Right lobe of liver (tissue), 4 donors: ENCODE results near the gene EPS15.

Experiments used
- POLR2A ChIP-seq: fragments of 450-650 bp; IDR thresholded peaks from one replicate; pipeline ENCODE4 v1.6.1; 2017; ENCODE audit warnings: antibody characterized with exemption, mild to moderate bottlenecking
- TF ChIP-seq, protein P1 (sequence below), 4 donors: fragments of 200-600 bp in 3 of 4; fragments of 450-650 bp in 1 of 4; IDR thresholded peaks; one replicate each; pipeline versions ENCODE4 v1.5.1 to v1.8.0; 2016 to 2022; ENCODE audit warnings: antibody characterized with exemption in 4 of 4, mild to moderate bottlenecking in 2 of 4
- donor health status: DM: no; HTN: no; CAD: no.
- donor health status: DM: no; HTN: no; CAD: no.
- donor health status: DM: no; HTN: yes; CAD: no.

DNA sequence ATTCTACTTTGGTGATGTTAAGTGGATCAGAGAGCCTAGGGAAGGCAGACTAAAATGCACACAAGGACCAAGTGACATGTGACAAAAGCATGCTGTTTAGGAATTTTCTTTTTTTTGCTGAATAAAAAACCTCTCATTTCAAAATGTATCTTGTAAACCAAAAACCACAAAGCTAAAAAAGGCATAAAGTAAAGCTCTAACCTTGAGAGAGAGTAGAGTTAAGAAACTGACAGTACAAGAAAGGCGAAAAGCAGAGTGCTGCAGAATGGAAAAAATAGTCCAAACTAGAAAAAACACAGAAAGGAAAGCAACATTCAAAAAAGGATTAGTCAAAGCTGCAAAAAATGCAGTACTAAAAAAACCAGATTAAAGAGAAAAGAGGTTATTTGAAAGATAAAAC lies 76.5 kb downstream of the EPS15 start:
- TF ChIP-seq, protein P1, sequence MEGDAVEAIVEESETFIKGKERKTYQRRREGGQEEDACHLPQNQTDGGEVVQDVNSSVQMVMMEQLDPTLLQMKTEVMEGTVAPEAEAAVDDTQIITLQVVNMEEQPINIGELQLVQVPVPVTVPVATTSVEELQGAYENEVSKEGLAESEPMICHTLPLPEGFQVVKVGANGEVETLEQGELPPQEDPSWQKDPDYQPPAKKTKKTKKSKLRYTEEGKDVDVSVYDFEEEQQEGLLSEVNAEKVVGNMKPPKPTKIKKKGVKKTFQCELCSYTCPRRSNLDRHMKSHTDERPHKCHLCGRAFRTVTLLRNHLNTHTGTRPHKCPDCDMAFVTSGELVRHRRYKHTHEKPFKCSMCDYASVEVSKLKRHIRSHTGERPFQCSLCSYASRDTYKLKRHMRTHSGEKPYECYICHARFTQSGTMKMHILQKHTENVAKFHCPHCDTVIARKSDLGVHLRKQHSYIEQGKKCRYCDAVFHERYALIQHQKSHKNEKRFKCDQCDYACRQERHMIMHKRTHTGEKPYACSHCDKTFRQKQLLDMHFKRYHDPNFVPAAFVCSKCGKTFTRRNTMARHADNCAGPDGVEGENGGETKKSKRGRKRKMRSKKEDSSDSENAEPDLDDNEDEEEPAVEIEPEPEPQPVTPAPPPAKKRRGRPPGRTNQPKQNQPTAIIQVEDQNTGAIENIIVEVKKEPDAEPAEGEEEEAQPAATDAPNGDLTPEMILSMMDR (IDR thresholded peaks at IDR 0.05) = no peak
- no peak for TF ChIP-seq POLR2A
